ENCODE data around the gene AMELX. TPM values are rescaled to one million over a fixed set of nuclear protein-coding genes. Genes with fewer than 3 reads are reported as not detected.

AMELX gene
- total RNA-seq, 2 experiments from 2014 or later = not detected

DNA sequence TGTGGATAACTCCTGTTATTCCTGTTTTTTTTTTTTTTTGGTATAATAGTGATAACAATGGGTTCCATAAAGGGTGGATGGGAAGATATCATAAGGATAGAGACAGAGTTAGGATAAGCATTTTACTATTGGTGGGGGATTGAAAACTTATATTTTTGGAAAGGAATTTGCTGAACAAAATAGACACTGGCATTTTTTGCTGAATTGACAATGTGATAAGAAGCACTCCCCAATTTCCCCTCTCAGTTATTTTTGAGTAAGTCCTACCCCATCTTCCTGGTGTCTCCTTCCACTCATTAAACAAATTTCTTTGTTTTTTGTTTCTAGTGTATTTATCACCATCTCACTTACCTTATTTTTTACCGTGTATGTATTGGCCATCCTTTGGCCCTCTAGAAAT is 55.8 kb downstream of the AMELX start:
- H3K9me3 Mint-ChIP-seq (ENCODE audit: insufficient read depth) = no peaks in the 10 kb centered on the region
- ATAC-seq (no peak), DNase-seq (no peak)
- H3K27ac Mint-ChIP-seq = no peak overlapping the region
- H3K4me1 Mint-ChIP-seq (ENCODE audit: low read depth) = no peaks in the 10 kb centered on the region
- no peak overlapping the region for H3K4me3 Mint-ChIP-seq
- H3K36me3 Mint-ChIP-seq (ENCODE audit: low read depth) = no peaks in the 10 kb centered on the region
- POLR2A ChIA-PET = no interaction called here
- H3K27me3 Mint-ChIP-seq (ENCODE audit: low read depth) = no peaks in the 10 kb centered on the region
- CTCF ChIA-PET = no interaction called here

DNA sequence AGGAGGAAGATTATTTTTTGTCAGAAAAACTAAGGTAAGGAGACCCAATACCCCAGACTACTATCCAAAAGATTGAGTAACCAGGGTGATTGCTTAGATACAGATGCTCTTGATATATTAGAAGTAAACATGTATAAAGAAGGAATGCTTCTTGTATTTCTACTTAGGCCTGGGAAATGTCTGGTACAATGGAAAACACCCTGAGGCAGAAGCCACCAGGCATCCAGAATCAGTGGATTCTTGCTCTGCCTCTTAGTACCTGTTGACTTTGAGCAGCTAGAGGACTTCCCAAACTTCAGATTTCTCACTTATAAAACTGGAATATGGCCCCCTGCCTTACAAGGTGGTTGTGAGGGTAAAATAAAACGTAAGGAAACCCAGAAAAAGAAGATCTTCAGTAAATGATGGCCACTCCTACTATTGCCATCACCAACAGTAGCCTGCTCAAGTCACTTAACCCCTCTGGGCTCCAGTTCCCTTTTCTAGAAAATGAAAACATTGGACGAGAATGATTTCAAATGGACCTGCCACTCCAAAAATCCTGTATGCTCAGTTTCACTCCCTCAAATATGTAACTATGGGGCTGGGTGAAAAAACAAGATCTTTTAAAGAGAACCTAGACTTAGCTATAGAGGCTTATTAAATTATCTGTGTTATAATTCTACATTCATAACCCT is 56.6 kb downstream of the AMELX start:
- ATAC-seq (no peak), DNase-seq (no peak)
- no peaks in the 10 kb centered on the region for H3K27me3 Mint-ChIP-seq (ENCODE audit: low read depth)
- H3K4me1 Mint-ChIP-seq (ENCODE audit: low read depth) = no peaks in the 10 kb centered on the region
- no peak overlapping the region for H3K4me3 Mint-ChIP-seq
- ChIA-PET POLR2A (no interaction called here), CTCF (no interaction called here)
- H3K36me3 Mint-ChIP-seq (ENCODE audit: low read depth) = no peaks in the 10 kb centered on the region
- no peak overlapping the region for H3K27ac Mint-ChIP-seq
- H3K9me3 Mint-ChIP-seq (ENCODE audit: insufficient read depth) = no peaks in the 10 kb centered on the region

Small RNAs within 50 kb of the gene (microRNA-seq; reads per million reads assigned to microRNA genes)
- not detected for gene MIR548AX

Other genes starting within 250 kb of the AMELX start
- gene HCCS, start 182.1 kb upstream of the AMELX start, total RNA-seq = 10 to 100 TPM; 21.9 to 22.3 TPM